NCI-H345 (cell line): Measurements from ENCODE around the gene RPL23.

ENCODE experiments used
- DNase-seq: peaks from one replicate; lab custom pipeline; 2025; lab: John Stamatoyannopoulos, UW

RPL23 gene

GRCh38 chr17:38853292-38854219 lies at the start of gene RPL23:
RPL23 (minus strand) TSS chr17:38853721; CDS start chr17:38853710, 11 bp downstream.
- DNase-seq = peak; percentile 98

GRCh38 chr17:38900978-38901656 lies 47.6 kb upstream of the RPL23 start:
- DNase-seq = no peak

- no peak for DNase-seq
Measured at GRCh38 chr17:38899421-38899820, 45.9 kb upstream of the RPL23 start.

- DNase-seq = no peak
Measured at GRCh38 chr17:38898812-38899348, 45.4 kb upstream of the RPL23 start.

- no peak for DNase-seq
Measured at GRCh38 chr17:38898291-38898679, 44.8 kb upstream of the RPL23 start.

GRCh38 chr17:38897671-38898290 lies 44.3 kb upstream of the RPL23 start:
- DNase-seq = no peak

- DNase-seq = no peak
Measured at GRCh38 chr17:38897176-38897575, 43.7 kb upstream of the RPL23 start.

- no peak for DNase-seq
Measured at GRCh38 chr17:38896346-38896954, 42.9 kb upstream of the RPL23 start.

- DNase-seq = no peak
Measured at GRCh38 chr17:38894276-38894675, 40.8 kb upstream of the RPL23 start.

- DNase-seq = no peak
Measured at GRCh38 chr17:38893607-38894006, 40.1 kb upstream of the RPL23 start.

GRCh38 chr17:38893113-38893512 lies 39.6 kb upstream of the RPL23 start:
- DNase-seq = no peak

GRCh38 chr17:38892620-38893019 lies 39.1 kb upstream of the RPL23 start:
- DNase-seq = no peak

- no peak for DNase-seq
Measured at GRCh38 chr17:38892083-38892482, 38.6 kb upstream of the RPL23 start.

- no peak for DNase-seq
Measured at GRCh38 chr17:38891441-38891840, 37.9 kb upstream of the RPL23 start.

- DNase-seq = no peak
Measured at GRCh38 chr17:38890410-38890746, 36.9 kb upstream of the RPL23 start.

- no peak for DNase-seq
Measured at GRCh38 chr17:38889745-38890409, 36.4 kb upstream of the RPL23 start.

- DNase-seq = no peak
Measured at GRCh38 chr17:38888842-38889241, 35.3 kb upstream of the RPL23 start.

- DNase-seq = no peak
Measured at GRCh38 chr17:38886643-38887010, 33.1 kb upstream of the RPL23 start.

GRCh38 chr17:38885728-38886642 lies 32.5 kb upstream of the RPL23 start:
- no peak for DNase-seq

GRCh38 chr17:38885044-38885727 lies 31.7 kb upstream of the RPL23 start:
- DNase-seq = no peak
